Caco-2 (cell line): ENCODE results near the gene BID. TPM values are rescaled to one million over a fixed set of nuclear protein-coding genes. Genes with fewer than 3 reads are reported as not detected.

Experiments used
- BruUV-seq: library from RNA; stranded (reverse); fragments of 400-500 nt; replicated peaks from 2 replicates; lab custom pipeline; 2021; lab: Mats Ljungman, UMichigan
- CTCF ChIA-PET: fragments of 300-600 bp; sonication (Branson Sonifier 250); formaldehyde crosslinking; loops from one replicate; lab custom pipeline; 2022; ENCODE audit warnings: antibody characterized with exemption; lab: Charles Lee
- POLR2A ChIA-PET: fragments of 300-600 bp; sonication (Branson Sonifier 250); formaldehyde crosslinking; loops from one replicate; lab custom pipeline; 2022; ENCODE audit warnings: antibody characterized with exemption; lab: Charles Lee
- DNase-seq, 2 experiments: peaks; one replicate each; pipeline versions ENCODE4 v3.0.0 to v3.0.0-alpha.2; 2020 to 2022
- H3K27me3 ChIP-seq: replicated peaks from 2 replicates; pipeline ENCODE4 v1.6.0; 2011; ENCODE audit warnings: low read length; ENCODE audit not compliant: control insufficient read depth, insufficient read depth
- H3K36me3 ChIP-seq: 2 replicates; pipeline ENCODE4 v1.5.1; 2011; ENCODE audit warnings: low read length; ENCODE audit not compliant: control insufficient read depth, insufficient read depth
- H3K4me1 ChIP-seq: fragments of 250-450 bp; sonication (Bioruptor Pico); 2 replicates; pipeline ENCODE4 v1.5.1; 2020; ENCODE audit warnings: mild to moderate bottlenecking
- H3K4me3 ChIP-seq: 2 replicates; pipeline ENCODE4 v1.5.1; 2011; ENCODE audit warnings: low read depth, mild to moderate bottlenecking, control low read depth, low read length
- H3K9me3 ChIP-seq: fragments of 250-450 bp; sonication (Bioruptor Pico); 2 replicates; pipeline ENCODE4 v1.5.1; 2020; ENCODE audit warnings: mild to moderate bottlenecking, moderate library complexity
- H3K27ac Mint-ChIP-seq: one replicate; pipeline ENCODE4 v1.8.0; 2022; ENCODE audit warnings: mixed read lengths; ENCODE audit not compliant: unreplicated experiment
- H3K27me3 Mint-ChIP-seq: one replicate; pipeline ENCODE4 v1.8.0; 2022; ENCODE audit warnings: mixed read lengths; ENCODE audit not compliant: insufficient read depth, unreplicated experiment
- H3K36me3 Mint-ChIP-seq: one replicate; pipeline ENCODE4 v1.8.0; 2022; ENCODE audit warnings: mild to moderate bottlenecking, mixed read lengths; ENCODE audit not compliant: insufficient read depth, unreplicated experiment
- H3K4me1 Mint-ChIP-seq: one replicate; pipeline ENCODE4 v1.8.0; 2022; ENCODE audit warnings: low read depth, mixed read lengths; ENCODE audit not compliant: unreplicated experiment
- H3K4me3 Mint-ChIP-seq: one replicate; pipeline ENCODE4 v1.8.0; 2022; ENCODE audit warnings: mild to moderate bottlenecking, moderate library complexity, mixed read lengths; ENCODE audit not compliant: unreplicated experiment
- H3K9me3 Mint-ChIP-seq: one replicate; pipeline ENCODE4 v1.8.0; 2022; ENCODE audit warnings: mixed read lengths; ENCODE audit not compliant: unreplicated experiment
- CTCF ChIP-seq, 2 experiments: fragments of 200-600 bp in 1 of 2; IDR thresholded peaks; 1 replicate in 1 of 2; 2 replicates in 1 of 2; pipeline versions ENCODE4 v1.5.1 to v1.8.0; 2011 to 2022; ENCODE audit warnings: antibody characterized with exemption in 1 of 2, control low read depth in 1 of 2, inconsistent platforms in 1 of 2, low read depth in 1 of 2, low read length in 1 of 2, mild to moderate bottlenecking in 1 of 2, moderate library complexity in 1 of 2; ENCODE audit not compliant: insufficient read depth in 1 of 2, severe bottlenecking in 1 of 2, unreplicated experiment in 1 of 2
- intact Hi-C: fragments of 100-400 bp; cut with micrococcal nuclease; formaldehyde crosslinking; loops from one replicate; pipeline ENCODE4 v1.10.0; 2022; ENCODE audit not compliant: unreplicated experiment
- total RNA-seq: library from RNA; stranded (reverse); gene quantifications from 2 replicates; pipeline ENCODE4 v1.2.3, GENCODE V29; 2022

BID gene
- total RNA-seq, 1 experiment from 2014 or later, result 28.2 TPM

DNA sequence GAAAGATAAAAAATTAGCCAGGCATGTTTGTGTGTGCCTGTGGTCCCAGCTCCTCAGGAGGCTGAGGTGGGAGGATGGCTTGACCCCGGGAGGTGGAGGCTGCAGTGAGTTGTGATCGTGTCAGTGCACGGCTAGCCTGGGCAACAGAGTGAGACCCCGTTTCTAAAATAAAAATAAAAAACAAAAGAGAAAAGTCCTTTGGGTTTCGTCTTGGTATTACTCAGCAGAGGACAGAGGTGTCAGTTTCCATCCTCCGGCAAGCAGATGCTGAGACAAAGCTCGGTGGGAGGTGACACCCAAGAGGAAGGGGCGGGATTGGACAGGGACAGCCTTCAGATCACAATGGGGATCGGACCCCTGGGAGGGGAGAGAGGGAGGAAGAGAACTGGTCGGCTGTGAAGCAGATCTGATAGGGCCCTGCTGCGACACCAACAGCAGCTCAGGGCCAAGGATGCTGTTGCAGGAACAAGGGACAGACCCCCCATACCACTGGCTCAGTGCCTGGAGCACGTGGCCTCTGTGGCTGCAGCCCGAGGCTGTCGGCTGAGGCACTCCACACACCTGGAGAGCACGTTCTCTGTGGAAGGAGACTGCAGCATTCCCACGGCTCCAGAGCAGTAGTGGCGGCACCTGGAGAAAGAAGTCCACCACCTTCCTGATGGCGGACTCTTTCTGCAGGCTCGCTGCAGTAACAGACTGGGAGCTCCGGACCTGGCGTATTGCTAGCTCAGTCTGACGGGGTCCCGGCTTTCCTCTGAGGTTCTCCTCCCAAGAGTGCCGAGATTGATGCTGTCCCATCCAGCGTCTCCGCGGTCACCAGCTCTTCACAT lies 5.2 kb upstream of the BID start:
- intact Hi-C loops, result no loop called here
- Mint-ChIP-seq H3K27ac (no peak overlapping the region), H3K27me3 (no peaks in the 10 kb centered on the region), H3K9me3 (no peaks in the 10 kb centered on the region), H3K36me3 (peaks cover 6% of the 10 kb centered on the region), H3K4me3 (no peak overlapping the region), H3K4me1 (no peaks in the 10 kb centered on the region)
- Histone ChIP-seq H3K36me3 (no peaks in the 10 kb centered on the region), H3K9me3 (no peaks in the 10 kb centered on the region), H3K27me3 (no peaks in the 10 kb centered on the region), H3K4me1 (no peaks in the 10 kb centered on the region), H3K4me3 (no peak overlapping the region)
- TF ChIP-seq CTCF (IDR thresholded peaks at IDR 0.05; ENCODE audit: insufficient read depth in 1 of 2, low read depth in 1 of 2, low read length in 1 of 2, severe bottlenecking in 1 of 2, unreplicated experiment in 1 of 2), result no peak
- no TSS peak for BruUV-seq
- no peak for DNase-seq
- ChIA-PET CTCF (interaction anchor here (0.5 to 1.0 kb wide), 2 partner anchors 8 to 37 kb away, joined by 3 to 4 read pairs; no protein-coding TSS in a partner anchor), POLR2A (no interaction called here)

DNA sequence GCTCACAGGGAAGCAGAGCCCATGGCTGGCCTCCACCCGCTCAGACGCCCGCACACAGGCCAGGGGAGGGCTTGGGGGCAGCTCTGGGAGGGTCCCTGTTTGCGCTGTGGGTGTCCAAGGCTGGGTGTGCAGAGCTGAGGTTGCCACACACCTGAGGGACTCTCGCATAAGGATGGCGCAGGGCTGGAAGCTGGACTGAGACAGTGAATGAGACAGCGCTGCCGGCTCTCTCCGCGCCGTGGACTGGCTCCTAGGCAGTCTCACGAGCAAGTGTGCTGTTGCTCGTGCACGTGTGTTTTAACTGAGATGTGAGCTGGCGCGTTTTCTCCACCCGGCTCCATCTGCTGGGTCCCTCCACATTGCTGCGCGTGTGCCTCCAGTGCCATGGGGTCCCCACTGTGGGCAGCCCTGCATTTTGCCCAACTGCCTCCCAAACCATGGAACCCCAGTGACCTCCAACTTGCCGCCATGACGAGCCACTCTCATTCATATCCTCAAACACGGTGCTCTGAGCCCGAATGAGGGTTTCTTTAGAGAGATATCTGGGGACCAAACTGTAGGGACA lies 4.2 kb upstream of the BID start:
- Mint-ChIP-seq H3K36me3 (peaks cover 8% of the 10 kb centered on the region), H3K27me3 (no peaks in the 10 kb centered on the region), H3K4me3 (no peak overlapping the region), H3K27ac (no peak overlapping the region), H3K4me1 (no peaks in the 10 kb centered on the region), H3K9me3 (no peaks in the 10 kb centered on the region)
- BruUV-seq, result no TSS peak
- DNase-seq, result no peak
- peaks cover 1% of the 10 kb centered on the region; the same call in 1 of the 2 replicates for H3K4me1 ChIP-seq
- intact Hi-C loops, result no loop called here
- ChIA-PET CTCF (no interaction called here), POLR2A (no interaction called here)
- H3K9me3 ChIP-seq, result no peaks in the 10 kb centered on the region
- TF ChIP-seq CTCF (IDR thresholded peaks at IDR 0.05; ENCODE audit: insufficient read depth in 1 of 2, low read depth in 1 of 2, low read length in 1 of 2, severe bottlenecking in 1 of 2, unreplicated experiment in 1 of 2), result no peak
- H3K36me3 ChIP-seq, result no peaks in the 10 kb centered on the region
- no peak overlapping the region for H3K4me3 ChIP-seq
- H3K27me3 ChIP-seq, result no peaks in the 10 kb centered on the region

- CTCF ChIA-PET, result no interaction called here
These were observed 3.4 kb upstream of the BID start for GRCh38 chr22:17777717-17778044.

More at GRCh38 chr22:17777717-17778044, 3.4 kb upstream of the BID start:
- DNase-seq, result no peak
- POLR2A ChIA-PET, result no interaction called here
- H3K4me1 ChIP-seq, result peaks cover 9% of the 10 kb centered on the region; the same call in 1 of the 2 replicates
- H3K27ac Mint-ChIP-seq, result no peak overlapping the region
- no peaks in the 10 kb centered on the region for H3K27me3 ChIP-seq
- no peak overlapping the region for H3K4me3 Mint-ChIP-seq
- no TSS peak for BruUV-seq
- H3K36me3 Mint-ChIP-seq, result peaks cover 12% of the 10 kb centered on the region
- H3K27me3 Mint-ChIP-seq, result no peaks in the 10 kb centered on the region
- peaks cover 6% of the 10 kb centered on the region for H3K4me1 Mint-ChIP-seq
- intact Hi-C loops, result no loop called here
- no peaks in the 10 kb centered on the region for H3K9me3 ChIP-seq
- no peaks in the 10 kb centered on the region for H3K36me3 ChIP-seq
- no peak overlapping the region for H3K4me3 ChIP-seq
- TF ChIP-seq CTCF (IDR thresholded peaks at IDR 0.05; ENCODE audit: insufficient read depth in 1 of 2, low read depth in 1 of 2, low read length in 1 of 2, severe bottlenecking in 1 of 2, unreplicated experiment in 1 of 2), result no peak
- H3K9me3 Mint-ChIP-seq, result no peaks in the 10 kb centered on the region
